Measurements from ENCODE around the gene TPST2. TPM values are rescaled to one million over a fixed set of nuclear protein-coding genes. Genes with fewer than 3 reads are reported as not detected.

TPST2 gene
- total RNA-seq, 4 donors from 2014 or later, result 39.1 to 83.4 (median 60.6) TPM

- WGBS, 2 donors, result 31 to 40% methylated on average over 12 of the region's 12 CpGs
- no peak for TF ChIP-seq EP300 (IDR thresholded peaks at IDR 0.05)
- TF ChIP-seq CTCF (IDR thresholded peaks at IDR 0.05), result no peak
- no peak for TF ChIP-seq POLR2A (IDR thresholded peaks at IDR 0.05)
- DNase-seq (ENCODE audit: low spot score in 2 of 2), result no peak
- Histone ChIP-seq H3K9me3 (no peaks in the 10 kb centered on the region), H3K4me3 (peak overlapping the region in 3 of 4 donors; percentile 6 to 17 (median 9)), H3K36me3 (peaks cover 0 to 57% (median 8%) of the 10 kb centered on the region in 3 donors), H3K27ac (peak overlapping the region in 3 of 4 donors; percentile 31 to 70 (median 55)), H3K27me3 (no peaks in the 10 kb centered on the region), H3K4me1 (peaks cover 0 to 68% (median 32%) of the 10 kb centered on the region in 4 donors)
Measured at GRCh38 chr22:26479043-26479791, 110.7 kb downstream of the TPST2 start.

- Histone ChIP-seq H3K27ac (peak overlapping the region in 1 of 4 donors; percentile 38), H3K4me1 (peaks cover 0 to 57% (median 22%) of the 10 kb centered on the region in 4 donors), H3K4me3 (no peak overlapping the region), H3K9me3 (no peaks in the 10 kb centered on the region), H3K36me3 (peaks cover 0 to 76% (median 10%) of the 10 kb centered on the region in 3 donors), H3K27me3 (no peaks in the 10 kb centered on the region)
- DNase-seq (ENCODE audit: low spot score in 2 of 2), result no peak
- 21 to 35% methylated on average over 4 of the region's 4 CpGs for WGBS, 2 donors
- TF ChIP-seq EP300 (IDR thresholded peaks at IDR 0.05) (no peak), POLR2A (IDR thresholded peaks at IDR 0.05) (no peak), CTCF (IDR thresholded peaks at IDR 0.05) (no peak)
Measured at GRCh38 chr22:26477341-26477731, 112.6 kb downstream of the TPST2 start.

DNA sequence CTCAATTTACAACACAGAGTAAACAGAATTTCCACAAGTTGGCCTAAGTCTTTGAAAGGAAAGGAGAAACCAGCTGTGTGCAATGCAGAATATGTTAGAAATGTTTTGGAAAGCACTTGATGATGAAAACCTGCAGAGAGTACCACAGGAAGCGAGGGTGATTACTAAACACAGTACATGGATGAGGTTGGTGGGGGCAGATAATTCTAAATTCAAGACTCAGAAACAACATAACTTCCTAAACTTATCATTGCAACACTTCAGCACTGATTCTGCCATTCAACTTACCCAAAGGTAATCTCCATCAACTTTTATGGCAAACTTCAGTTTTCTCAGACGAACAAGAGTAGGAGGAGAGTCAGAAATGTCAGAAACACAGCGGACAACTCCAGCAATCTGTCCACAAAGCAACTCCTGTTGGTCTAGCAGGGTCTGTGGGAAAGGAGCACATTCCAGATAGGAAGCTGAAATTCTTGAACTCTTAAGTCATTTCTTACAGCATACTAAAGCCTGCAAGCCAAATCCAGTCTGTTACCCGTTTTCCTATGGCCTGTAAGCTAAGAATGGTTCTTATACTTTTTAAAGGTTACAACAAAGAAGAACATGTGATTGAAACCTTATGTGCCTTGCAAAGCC, 113.1 kb downstream of the TPST2 start:
- no peaks in the 10 kb centered on the region for H3K9me3 ChIP-seq
- no peak for DNase-seq (ENCODE audit: low spot score in 2 of 2)
- no peak overlapping the region for H3K4me3 ChIP-seq
- 53 to 57% methylated on average over 4 of the region's 4 CpGs for WGBS, 2 donors
- no peaks in the 10 kb centered on the region for H3K27me3 ChIP-seq
- peaks cover 0 to 52% (median 19%) of the 10 kb centered on the region in 4 donors for H3K4me1 ChIP-seq
- peaks cover 0 to 81% (median 15%) of the 10 kb centered on the region in 3 donors for H3K36me3 ChIP-seq
- TF ChIP-seq EP300 (IDR thresholded peaks at IDR 0.05) (no peak), POLR2A (IDR thresholded peaks at IDR 0.05) (no peak), CTCF (IDR thresholded peaks at IDR 0.05) (no peak)
- peak overlapping the region in 1 of 4 donors; percentile 38 for H3K27ac ChIP-seq

GRCh38 chr22:26474682-26475081, 115.2 kb downstream of the TPST2 start:
- H3K4me1 ChIP-seq, result peaks cover 0 to 31% (median 2%) of the 10 kb centered on the region in 4 donors
- H3K36me3 ChIP-seq, result peaks cover 4 to 93% (median 33%) of the 10 kb centered on the region in 3 donors
- no peaks in the 10 kb centered on the region for H3K27me3 ChIP-seq
- H3K27ac ChIP-seq, result no peak overlapping the region
- no peaks in the 10 kb centered on the region for H3K9me3 ChIP-seq
- no peak for DNase-seq (ENCODE audit: low spot score in 2 of 2)
- no peak overlapping the region for H3K4me3 ChIP-seq
- TF ChIP-seq POLR2A (IDR thresholded peaks at IDR 0.05), result no peak
- TF ChIP-seq EP300 (IDR thresholded peaks at IDR 0.05), result no peak
- TF ChIP-seq CTCF (IDR thresholded peaks at IDR 0.05), result no peak

Small RNA genes lying within 50 kb of the gene (small RNA-seq; reads per million reads assigned to genes)
- gene MIR548J, result not detected

Other genes starting within 250 kb of the TPST2 start
- gene ASPHD2, start 160.9 kb downstream of the TPST2 start, total RNA-seq, result 1 to 10 TPM in 1 of 4 donors, under 1 TPM in 3; 0.20 to 1.2 (median 0.54) TPM
- 10 to 100 TPM; 32.7 to 62.3 (median 46.0) TPM for gene HPS4, start 106.3 kb downstream of the TPST2 start, total RNA-seq
- 10 to 100 TPM in 2 of 4 donors, 1 to 10 TPM in 2; 9.0 to 17.7 (median 10.4) TPM for gene SRRD, start 106.3 kb downstream of the TPST2 start, total RNA-seq
- 10 to 100 TPM; 15.5 to 23.9 (median 19.3) TPM for gene TFIP11, start 77.7 kb downstream of the TPST2 start, total RNA-seq
- gene CRYBB1, start 27.9 kb upstream of the TPST2 start, total RNA-seq, result 1 to 10 TPM in 3 of 4 donors, under 1 TPM in 1; 0.84 to 4.8 (median 1.8) TPM
- not detected for gene CRYBA4, start 31.8 kb upstream of the TPST2 start, total RNA-seq
- 1 to 10 TPM in 1 of 4 donors, under 1 TPM in 3; 0.42 to 1.5 (median 0.62) TPM for gene MIAT, start 67.5 kb upstream of the TPST2 start, total RNA-seq

All from tibial nerve (tissue), 4 donors.